Loucy (cell line): Measurements from ENCODE around the gene GIMAP1.

Source experiments
- H2AFZ ChIP-seq: fragments of 200-600 bp; sonication (generic); 2 replicates; pipeline ENCODE4 v1.6.0; 2016; ENCODE audit warnings: antibody characterized with exemption, mild to moderate bottlenecking, low read length, moderate library complexity
- H3F3A ChIP-seq: fragments of 200-600 bp; 2 replicates; pipeline ENCODE4 v1.6.0; 2016; ENCODE audit warnings: antibody characterized with exemption, low read depth, mild to moderate bottlenecking
- H3K27me3 ChIP-seq: fragments of 200-600 bp; sonication (generic); 2 replicates; pipeline ENCODE4 v1.6.1; 2014; ENCODE audit warnings: low read length, mild to moderate bottlenecking; ENCODE audit not compliant: insufficient read depth, poor library complexity, severe bottlenecking
- H3K36me3 ChIP-seq: fragments of 200-600 bp; sonication (generic); 2 replicates; pipeline ENCODE4 v1.6.1; 2016; ENCODE audit warnings: low read length; ENCODE audit not compliant: insufficient read depth
- H3K4me1 ChIP-seq: fragments of 200-600 bp; sonication (generic); 2 replicates; pipeline ENCODE4 v1.5.1; 2014; ENCODE audit warnings: low read length, mild to moderate bottlenecking; ENCODE audit not compliant: insufficient read depth, poor library complexity, severe bottlenecking
- H3K4me2 ChIP-seq: fragments of 200-600 bp; sonication (generic); 2 replicates; pipeline ENCODE4 v1.6.0; 2014; ENCODE audit warnings: antibody characterized with exemption, low read length, low read depth, mild to moderate bottlenecking; ENCODE audit not compliant: poor library complexity, severe bottlenecking
- H3K4me3 ChIP-seq: fragments of 200-600 bp; sonication (generic); 2 replicates; pipeline ENCODE4 v1.5.1; 2014; ENCODE audit warnings: low read length, mild to moderate bottlenecking, mixed read lengths; ENCODE audit not compliant: poor library complexity, severe bottlenecking
- H3K79me2 ChIP-seq: fragments of 200-600 bp; sonication (generic); 2 replicates; pipeline ENCODE4 v1.6.1; 2014; ENCODE audit warnings: low read length; ENCODE audit not compliant: insufficient read depth
- H3K9ac ChIP-seq: fragments of 200-600 bp; sonication (generic); 2 replicates; pipeline ENCODE4 v1.6.0; 2014; ENCODE audit warnings: mild to moderate bottlenecking, low read depth, low read length, moderate library complexity; ENCODE audit not compliant: poor library complexity, severe bottlenecking
- H3K9me2 ChIP-seq: fragments of 200-600 bp; sonication (generic); replicated peaks from 2 replicates; pipeline ENCODE4 v1.6.1; 2016; ENCODE audit warnings: low read depth, low read length, mixed read lengths
- H3K9me3 ChIP-seq: fragments of 200-600 bp; sonication (generic); 2 replicates; pipeline ENCODE4 v1.6.1; 2014; ENCODE audit warnings: mild to moderate bottlenecking, antibody characterized with exemption, low read length, low read depth; ENCODE audit not compliant: insufficient read depth
- H4K20me1 ChIP-seq: fragments of 200-600 bp; sonication (generic); 2 replicates; pipeline ENCODE4 v1.6.0; 2014; ENCODE audit warnings: antibody characterized with exemption, low read length, mild to moderate bottlenecking; ENCODE audit not compliant: insufficient read depth, poor library complexity, severe bottlenecking
- CTCF ChIP-seq: fragments of 200-600 bp; sonication (generic); conservative IDR thresholded peaks from 2 replicates; pipeline ENCODE4 v1.5.1; 2014; ENCODE audit warnings: mild to moderate bottlenecking, antibody characterized with exemption, low read length
- EZH2phosphoT487 ChIP-seq: fragments of 200-600 bp; IDR thresholded peaks from 2 replicates; pipeline ENCODE4 v1.6.1; 2018; ENCODE audit warnings: antibody characterized with exemption, mild to moderate bottlenecking, moderate library complexity, borderline replicate concordance

Gene GIMAP1

GRCh38 chr7:150728011-150728410, 11.6 kb downstream of the GIMAP1 start:
- peaks cover 18% of the 10 kb centered on the region for H3K4me1 ChIP-seq
- no peaks in the 10 kb centered on the region for H4K20me1 ChIP-seq
- H3K4me3 ChIP-seq: no peak overlapping the region
- H3K36me3 ChIP-seq: no peaks in the 10 kb centered on the region
- H3K9ac ChIP-seq: no peak overlapping the region
- H3K4me2 ChIP-seq: no peak overlapping the region
- TF ChIP-seq EZH2phosphoT487 (no peak), CTCF (no peak)
- no peaks in the 10 kb centered on the region for H3K27me3 ChIP-seq
- H2AFZ ChIP-seq: no peak overlapping the region
- no peaks in the 10 kb centered on the region for H3K79me2 ChIP-seq
- peaks cover 24% of the 10 kb centered on the region; the same call in 1 of the 2 replicates for H3K9me3 ChIP-seq
- H3F3A ChIP-seq: no peaks in the 10 kb centered on the region
- H3K9me2 ChIP-seq: no peaks in the 10 kb centered on the region

GRCh38 chr7:150728609-150729008, 12.2 kb downstream of the GIMAP1 start:
- TF ChIP-seq EZH2phosphoT487 (no peak), CTCF (no peak)
- Histone ChIP-seq H3K4me2 (no peak overlapping the region), H3F3A (no peaks in the 10 kb centered on the region), H3K9ac (no peak overlapping the region), H3K9me3 (peaks cover 24% of the 10 kb centered on the region; the same call in 1 of the 2 replicates), H3K27me3 (no peaks in the 10 kb centered on the region), H4K20me1 (no peaks in the 10 kb centered on the region), H3K79me2 (no peaks in the 10 kb centered on the region), H3K36me3 (no peaks in the 10 kb centered on the region), H2AFZ (no peak overlapping the region), H3K9me2 (no peaks in the 10 kb centered on the region), H3K4me1 (peaks cover 13% of the 10 kb centered on the region), H3K4me3 (no peak overlapping the region)

GRCh38 chr7:150731916-150732315, 15.5 kb downstream of the GIMAP1 start:
- Histone ChIP-seq H3K9ac (no peak overlapping the region), H3K79me2 (no peaks in the 10 kb centered on the region), H3K4me2 (no peak overlapping the region), H3K4me1 (peaks cover 20% of the 10 kb centered on the region), H4K20me1 (no peaks in the 10 kb centered on the region), H3K4me3 (no peak overlapping the region), H3K9me3 (peaks cover 21% of the 10 kb centered on the region; the same call in 1 of the 2 replicates), H3F3A (no peaks in the 10 kb centered on the region), H3K27me3 (no peaks in the 10 kb centered on the region), H3K36me3 (no peaks in the 10 kb centered on the region), H2AFZ (peak overlapping the region; percentile 21; the same call in 1 of the 2 replicates), H3K9me2 (no peaks in the 10 kb centered on the region)
- TF ChIP-seq EZH2phosphoT487 (no peak), CTCF (no peak)
